Parathyroid adenoma (tissue), 2 donors: ENCODE data around the gene MYCBP.
A peak's percentile ranks its signal among the peaks of the same experiment; 100 is the strongest.

Source experiments
- H2AFZ ChIP-seq: fragments of 300-600 bp; sonication (generic); one replicate; pipeline ENCODE4 v1.7.0; 2017; ENCODE audit warnings: antibody characterized with exemption, mild to moderate bottlenecking
- H3K27ac ChIP-seq: fragments of 300-600 bp; sonication (generic); one replicate; pipeline ENCODE4 v1.7.0; 2017
- H3K27me3 ChIP-seq: fragments of 300-600 bp; sonication (generic); one replicate; pipeline ENCODE4 v1.7.0; 2017; ENCODE audit warnings: low read length; ENCODE audit not compliant: control insufficient read depth, insufficient read depth
- H3K36me3 ChIP-seq: fragments of 300-600 bp; sonication (generic); one replicate; pipeline ENCODE4 v1.7.0; 2017; ENCODE audit warnings: low read length; ENCODE audit not compliant: control insufficient read depth, insufficient read depth
- H3K4me1 ChIP-seq: fragments of 300-600 bp; sonication (generic); one replicate; pipeline ENCODE4 v1.7.0; 2017; ENCODE audit warnings: control low read depth
- H3K4me2 ChIP-seq: fragments of 300-600 bp; sonication (generic); one replicate; pipeline ENCODE4 v1.7.0; 2017; ENCODE audit warnings: low read length
- H3K4me3 ChIP-seq: fragments of 300-600 bp; sonication (generic); one replicate; pipeline ENCODE4 v1.7.0; 2017; ENCODE audit warnings: low read depth, low read length
- H3K79me2 ChIP-seq: fragments of 300-600 bp; sonication (generic); one replicate; pipeline ENCODE4 v1.7.0; 2017; ENCODE audit warnings: control low read depth
- H3K9ac ChIP-seq: fragments of 300-600 bp; sonication (generic); one replicate; pipeline ENCODE4 v1.7.0; 2017; ENCODE audit warnings: mild to moderate bottlenecking
- H3K9me3 ChIP-seq: fragments of 300-600 bp; sonication (generic); one replicate; pipeline ENCODE4 v1.7.0; 2017; ENCODE audit warnings: low read length; ENCODE audit not compliant: control insufficient read depth
- CTCF ChIP-seq: fragments of 300-600 bp; sonication (generic); IDR thresholded peaks from one replicate; pipeline ENCODE4 v1.7.0; 2017; ENCODE audit warnings: antibody characterized with exemption, mild to moderate bottlenecking
- donor health status: primary hyperparathyroidism.

The MYCBP gene

GRCh38 chr1:38873027-38873969 is at the start of gene MYCBP:
Gene MYCBP (minus strand): TSS chr1:38873348. CDS start chr1:38873305, 43 bp downstream.
- H3K4me3 ChIP-seq, result peak within 1 kb of the TSS; percentile 68
- no peak within 1 kb of the TSS for H3K9ac ChIP-seq
- H3K27ac ChIP-seq, result peak within 1 kb of the TSS; percentile 11
- H3K79me2 ChIP-seq, result no peaks in the 10 kb centered on the region
- H3K4me1 ChIP-seq, result no peaks in the 10 kb centered on the region
- peak within 1 kb of the TSS; percentile 99 for H3K4me2 ChIP-seq
- no peaks in the 10 kb centered on the region for H3K36me3 ChIP-seq
- H2AFZ ChIP-seq, result peak within 1 kb of the TSS; percentile 81
- peak; percentile 21 for TF ChIP-seq CTCF
- no peaks in the 10 kb centered on the region for H3K27me3 ChIP-seq
- no peaks in the 10 kb centered on the region for H3K9me3 ChIP-seq

DNA sequence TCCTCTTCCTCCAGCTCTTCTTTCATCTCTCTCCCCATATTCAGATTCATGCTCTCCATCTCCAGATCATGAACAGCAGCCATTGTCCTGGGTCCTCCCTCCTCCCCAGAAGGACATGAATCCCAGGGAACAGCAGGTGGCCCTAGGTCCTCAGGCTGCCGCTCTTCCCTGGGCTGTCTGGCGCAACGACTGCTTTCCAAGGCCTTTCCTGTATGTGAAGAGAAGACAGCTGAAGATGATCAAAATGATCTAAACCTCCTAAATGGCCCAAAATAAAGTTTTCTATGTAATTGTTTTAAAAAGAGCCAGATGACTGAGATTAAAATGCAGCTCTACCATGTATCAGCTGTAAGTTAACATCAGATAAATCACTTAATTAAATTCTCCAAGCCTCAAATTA is 46.0 kb upstream of the MYCBP start:
- H3K79me2 ChIP-seq, result no peaks in the 10 kb centered on the region
- peak; percentile 32 for TF ChIP-seq CTCF
- H3K9me3 ChIP-seq, result no peaks in the 10 kb centered on the region

DNA sequence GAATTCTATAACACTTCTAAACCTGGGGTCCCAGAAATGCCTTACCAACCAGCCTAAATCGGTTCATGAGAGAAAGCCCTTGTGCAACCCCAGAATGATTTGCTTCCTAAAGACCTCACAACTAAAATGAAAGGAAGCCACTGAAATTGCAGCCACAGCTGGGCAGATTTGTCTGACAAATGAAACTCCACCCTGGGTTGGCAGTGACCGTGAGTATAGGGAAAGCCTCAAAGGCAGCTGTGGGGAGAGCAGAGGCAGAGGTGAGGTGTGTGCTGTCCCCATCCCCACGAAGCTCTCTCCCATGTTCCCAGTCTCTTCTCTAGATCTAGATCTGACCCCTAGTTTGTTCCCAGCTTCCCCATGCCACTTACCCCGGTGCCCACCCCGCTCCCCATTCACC is 45.4 kb upstream of the MYCBP start:
- no peaks in the 10 kb centered on the region for H3K27me3 ChIP-seq
- TF ChIP-seq CTCF, result no peak

More for the DNA sequence above, 46.0 kb upstream of the MYCBP start:
- Histone ChIP-seq H3K27ac (no peak overlapping the region), H3K36me3 (no peaks in the 10 kb centered on the region), H3K9ac (no peak overlapping the region), H3K27me3 (no peaks in the 10 kb centered on the region), H3K4me2 (no peak overlapping the region), H2AFZ (peak overlapping the region; percentile 28), H3K4me3 (no peak overlapping the region), H3K4me1 (no peaks in the 10 kb centered on the region)

GRCh38 chr1:38917772-38918171 is 44.6 kb upstream of the MYCBP start:
- TF ChIP-seq CTCF, result no peak
- H3K9me3 ChIP-seq, result no peaks in the 10 kb centered on the region
- H3K4me1 ChIP-seq, result no peaks in the 10 kb centered on the region
- no peak overlapping the region for H3K27ac ChIP-seq
- no peak overlapping the region for H3K4me3 ChIP-seq
- no peaks in the 10 kb centered on the region for H3K27me3 ChIP-seq
- H3K79me2 ChIP-seq, result no peaks in the 10 kb centered on the region
- no peak overlapping the region for H2AFZ ChIP-seq
- H3K9ac ChIP-seq, result no peak overlapping the region
- no peak overlapping the region for H3K4me2 ChIP-seq
- H3K36me3 ChIP-seq, result no peaks in the 10 kb centered on the region

More for the DNA sequence above, 45.4 kb upstream of the MYCBP start:
- no peaks in the 10 kb centered on the region for H3K9me3 ChIP-seq
- no peaks in the 10 kb centered on the region for H3K79me2 ChIP-seq
- H3K4me3 ChIP-seq, result no peak overlapping the region
- H3K4me2 ChIP-seq, result no peak overlapping the region
- no peaks in the 10 kb centered on the region for H3K4me1 ChIP-seq
- no peak overlapping the region for H3K27ac ChIP-seq
- no peaks in the 10 kb centered on the region for H3K36me3 ChIP-seq
- no peak overlapping the region for H2AFZ ChIP-seq
- no peak overlapping the region for H3K9ac ChIP-seq
